ENCODE measurements around the gene SMIM15. TPM values are rescaled to one million over a fixed set of nuclear protein-coding genes. Genes with fewer than 3 reads are reported as not detected.

SMIM15 gene
- total RNA-seq, 1 experiment from 2014 or later, result 41.9 TPM

DNA sequence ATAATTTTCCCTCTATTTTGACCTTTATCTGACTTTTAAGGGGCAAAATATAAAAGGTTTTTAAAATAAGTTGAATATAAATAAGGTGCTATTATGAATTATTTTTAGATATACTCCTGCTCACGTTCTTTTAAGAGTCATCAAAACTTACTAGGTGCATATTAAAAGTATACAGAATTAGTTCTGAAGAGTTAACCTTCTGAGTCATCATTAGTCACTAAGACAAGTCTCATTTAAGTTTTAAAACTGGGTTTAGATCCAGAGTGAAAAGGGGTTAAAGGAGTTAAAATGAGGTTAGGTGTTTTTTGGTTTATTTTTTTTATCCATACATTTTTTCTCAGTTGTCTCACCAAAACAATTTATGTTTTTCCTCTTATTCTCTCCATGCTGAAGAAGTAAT is 41.7 kb downstream of the SMIM15 start:
- TF ChIP-seq, protein P1, sequence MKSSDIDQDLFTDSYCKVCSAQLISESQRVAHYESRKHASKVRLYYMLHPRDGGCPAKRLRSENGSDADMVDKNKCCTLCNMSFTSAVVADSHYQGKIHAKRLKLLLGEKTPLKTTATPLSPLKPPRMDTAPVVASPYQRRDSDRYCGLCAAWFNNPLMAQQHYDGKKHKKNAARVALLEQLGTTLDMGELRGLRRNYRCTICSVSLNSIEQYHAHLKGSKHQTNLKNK (CRISPR knock-in tag; IDR thresholded peaks at IDR 0.05), result no peak
- CTCF ChIA-PET, result no interaction called here
- no peaks in the 10 kb centered on the region for H3K4me1 Mint-ChIP-seq
- no peaks in the 10 kb centered on the region for H3K36me3 Mint-ChIP-seq
- POLR2A ChIA-PET, result no interaction called here
- H3K27me3 Mint-ChIP-seq (ENCODE audit: low read depth), result no peaks in the 10 kb centered on the region
- DNase-seq (ENCODE audit: low spot score) (no peak), ATAC-seq (no peak)
- no peaks in the 10 kb centered on the region for H3K9me3 Mint-ChIP-seq
- H3K27ac Mint-ChIP-seq, result no peak overlapping the region
- H3K4me3 Mint-ChIP-seq, result no peak overlapping the region

DNA sequence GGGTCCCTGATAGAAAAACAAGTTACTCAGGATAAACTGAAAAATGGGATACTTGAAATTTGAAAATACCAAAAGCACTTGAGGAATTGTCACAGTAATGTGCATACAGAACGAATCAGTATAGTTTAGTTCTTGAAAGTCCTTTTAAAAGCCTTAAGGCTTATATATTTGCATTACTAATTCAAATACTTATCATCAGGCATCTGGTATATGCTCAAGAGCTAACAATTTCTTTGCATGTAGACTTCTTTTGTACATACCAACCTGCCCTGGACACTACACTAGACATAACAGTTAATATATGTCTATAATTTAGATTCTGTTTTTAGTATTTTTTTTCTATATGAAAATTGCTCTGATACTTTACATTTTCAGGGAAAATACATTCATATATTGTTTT is 43.2 kb downstream of the SMIM15 start:
- H3K9me3 Mint-ChIP-seq, result no peaks in the 10 kb centered on the region
- DNase-seq (ENCODE audit: low spot score) (no peak), ATAC-seq (no peak)
- TF ChIP-seq ZNF416 (CRISPR knock-in tag; IDR thresholded peaks at IDR 0.05), result no peak
- TF ChIP-seq ZNF121 (CRISPR knock-in tag; IDR thresholded peaks at IDR 0.05), result no peak
- no peak for TF ChIP-seq ARID4B (CRISPR knock-in tag; IDR thresholded peaks at IDR 0.05; ENCODE audit: borderline replicate concordance)
- TF ChIP-seq, protein P2, sequence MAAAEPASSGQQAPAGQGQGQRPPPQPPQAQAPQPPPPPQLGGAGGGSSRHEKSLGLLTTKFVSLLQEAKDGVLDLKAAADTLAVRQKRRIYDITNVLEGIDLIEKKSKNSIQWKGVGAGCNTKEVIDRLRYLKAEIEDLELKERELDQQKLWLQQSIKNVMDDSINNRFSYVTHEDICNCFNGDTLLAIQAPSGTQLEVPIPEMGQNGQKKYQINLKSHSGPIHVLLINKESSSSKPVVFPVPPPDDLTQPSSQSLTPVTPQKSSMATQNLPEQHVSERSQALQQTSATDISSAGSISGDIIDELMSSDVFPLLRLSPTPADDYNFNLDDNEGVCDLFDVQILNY (CRISPR knock-in tag; IDR thresholded peaks at IDR 0.05), result no peak
- TF ChIP-seq ATF3 (CRISPR knock-in tag; conservative IDR thresholded peaks at IDR 0.05), result no peak
- no peak for TF ChIP-seq NR3C1 (CRISPR knock-in tag; conservative IDR thresholded peaks at IDR 0.05; ENCODE audit: low read depth)
- TF ChIP-seq GABPB1 (CRISPR knock-in tag; IDR thresholded peaks at IDR 0.05), result no peak
- TF ChIP-seq TEAD4 (CRISPR knock-in tag; IDR thresholded peaks at IDR 0.05), result no peak
- no peak for TF ChIP-seq ZNF263 (CRISPR knock-in tag; IDR thresholded peaks at IDR 0.05; ENCODE audit: low read depth)
- TF ChIP-seq, protein P3, sequence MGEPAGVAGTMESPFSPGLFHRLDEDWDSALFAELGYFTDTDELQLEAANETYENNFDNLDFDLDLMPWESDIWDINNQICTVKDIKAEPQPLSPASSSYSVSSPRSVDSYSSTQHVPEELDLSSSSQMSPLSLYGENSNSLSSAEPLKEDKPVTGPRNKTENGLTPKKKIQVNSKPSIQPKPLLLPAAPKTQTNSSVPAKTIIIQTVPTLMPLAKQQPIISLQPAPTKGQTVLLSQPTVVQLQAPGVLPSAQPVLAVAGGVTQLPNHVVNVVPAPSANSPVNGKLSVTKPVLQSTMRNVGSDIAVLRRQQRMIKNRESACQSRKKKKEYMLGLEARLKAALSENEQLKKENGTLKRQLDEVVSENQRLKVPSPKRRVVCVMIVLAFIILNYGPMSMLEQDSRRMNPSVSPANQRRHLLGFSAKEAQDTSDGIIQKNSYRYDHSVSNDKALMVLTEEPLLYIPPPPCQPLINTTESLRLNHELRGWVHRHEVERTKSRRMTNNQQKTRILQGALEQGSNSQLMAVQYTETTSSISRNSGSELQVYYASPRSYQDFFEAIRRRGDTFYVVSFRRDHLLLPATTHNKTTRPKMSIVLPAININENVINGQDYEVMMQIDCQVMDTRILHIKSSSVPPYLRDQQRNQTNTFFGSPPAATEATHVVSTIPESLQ (CRISPR knock-in tag; IDR thresholded peaks at IDR 0.05), result no peak
- TF ChIP-seq, protein P4, sequence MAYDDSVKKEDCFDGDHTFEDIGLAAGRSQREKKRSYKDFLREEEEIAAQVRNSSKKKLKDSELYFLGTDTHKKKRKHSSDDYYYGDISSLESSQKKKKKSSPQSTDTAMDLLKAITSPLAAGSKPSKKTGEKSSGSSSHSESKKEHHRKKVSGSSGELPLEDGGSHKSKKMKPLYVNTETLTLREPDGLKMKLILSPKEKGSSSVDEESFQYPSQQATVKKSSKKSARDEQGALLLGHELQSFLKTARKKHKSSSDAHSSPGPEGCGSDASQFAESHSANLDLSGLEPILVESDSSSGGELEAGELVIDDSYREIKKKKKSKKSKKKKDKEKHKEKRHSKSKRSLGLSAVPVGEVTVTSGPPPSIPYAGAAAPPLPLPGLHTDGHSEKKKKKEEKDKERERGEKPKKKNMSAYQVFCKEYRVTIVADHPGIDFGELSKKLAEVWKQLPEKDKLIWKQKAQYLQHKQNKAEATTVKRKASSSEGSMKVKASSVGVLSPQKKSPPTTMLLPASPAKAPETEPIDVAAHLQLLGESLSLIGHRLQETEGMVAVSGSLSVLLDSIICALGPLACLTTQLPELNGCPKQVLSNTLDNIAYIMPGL (CRISPR knock-in tag; IDR thresholded peaks at IDR 0.05), result no peak
- no peak for TF ChIP-seq TEAD1 (CRISPR knock-in tag; IDR thresholded peaks at IDR 0.05)
- TF ChIP-seq TCF7 (CRISPR knock-in tag; IDR thresholded peaks at IDR 0.05; ENCODE audit: low read depth), result no peak
- no peak for TF ChIP-seq FOXP1 (CRISPR knock-in tag; IDR thresholded peaks at IDR 0.05; ENCODE audit: borderline replicate concordance)
- H3K36me3 Mint-ChIP-seq, result no peaks in the 10 kb centered on the region
- H3K27ac Mint-ChIP-seq, result no peak overlapping the region
- CTCF ChIA-PET, result no interaction called here
- no peaks in the 10 kb centered on the region for H3K4me1 Mint-ChIP-seq
- no peaks in the 10 kb centered on the region for H3K27me3 Mint-ChIP-seq (ENCODE audit: low read depth)
- no peak overlapping the region for H3K4me3 Mint-ChIP-seq
- POLR2A ChIA-PET, result no interaction called here

Measured in WTC11 (cell line).